ENCODE measurements around the gene ANKRD18B.
"Not testable (repeated sequence)": the region's sequence is repeated elsewhere in the genome, so short reads cannot be mapped to it uniquely, and the experiment has no call there.

- TF ChIP-seq, protein P1, sequence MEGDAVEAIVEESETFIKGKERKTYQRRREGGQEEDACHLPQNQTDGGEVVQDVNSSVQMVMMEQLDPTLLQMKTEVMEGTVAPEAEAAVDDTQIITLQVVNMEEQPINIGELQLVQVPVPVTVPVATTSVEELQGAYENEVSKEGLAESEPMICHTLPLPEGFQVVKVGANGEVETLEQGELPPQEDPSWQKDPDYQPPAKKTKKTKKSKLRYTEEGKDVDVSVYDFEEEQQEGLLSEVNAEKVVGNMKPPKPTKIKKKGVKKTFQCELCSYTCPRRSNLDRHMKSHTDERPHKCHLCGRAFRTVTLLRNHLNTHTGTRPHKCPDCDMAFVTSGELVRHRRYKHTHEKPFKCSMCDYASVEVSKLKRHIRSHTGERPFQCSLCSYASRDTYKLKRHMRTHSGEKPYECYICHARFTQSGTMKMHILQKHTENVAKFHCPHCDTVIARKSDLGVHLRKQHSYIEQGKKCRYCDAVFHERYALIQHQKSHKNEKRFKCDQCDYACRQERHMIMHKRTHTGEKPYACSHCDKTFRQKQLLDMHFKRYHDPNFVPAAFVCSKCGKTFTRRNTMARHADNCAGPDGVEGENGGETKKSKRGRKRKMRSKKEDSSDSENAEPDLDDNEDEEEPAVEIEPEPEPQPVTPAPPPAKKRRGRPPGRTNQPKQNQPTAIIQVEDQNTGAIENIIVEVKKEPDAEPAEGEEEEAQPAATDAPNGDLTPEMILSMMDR (IDR thresholded peaks at IDR 0.05): not testable (repeated sequence)
- not testable (repeated sequence) for TF ChIP-seq POLR2A (IDR thresholded peaks at IDR 0.05)
Observed at GRCh38 chr9:33493819-33494218, 30.2 kb upstream of the ANKRD18B start.

Measured in vagina (tissue), 2 donors.